Measurements from ENCODE around the gene AMER1.

DNA sequence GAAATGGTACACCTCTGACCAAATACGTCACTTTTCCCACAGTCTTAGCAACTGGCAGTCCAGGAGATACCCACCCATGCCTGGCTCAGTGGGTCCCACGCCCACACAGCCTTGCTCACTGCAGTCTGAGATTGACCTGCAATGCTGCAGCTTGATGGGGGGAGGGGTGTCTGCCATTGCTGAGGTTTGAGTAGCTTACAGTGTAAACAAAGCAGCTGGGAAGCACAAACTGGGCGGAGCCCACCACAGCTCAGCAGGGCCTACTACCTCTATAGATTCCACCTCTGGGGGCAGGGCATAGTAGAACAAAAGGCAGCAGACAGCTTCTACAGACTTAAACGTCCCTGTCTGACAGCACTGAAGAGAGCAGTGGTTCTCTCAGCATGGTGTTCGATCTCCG is 52.7 kb downstream of the AMER1 start:
- TF ChIP-seq, protein P1, sequence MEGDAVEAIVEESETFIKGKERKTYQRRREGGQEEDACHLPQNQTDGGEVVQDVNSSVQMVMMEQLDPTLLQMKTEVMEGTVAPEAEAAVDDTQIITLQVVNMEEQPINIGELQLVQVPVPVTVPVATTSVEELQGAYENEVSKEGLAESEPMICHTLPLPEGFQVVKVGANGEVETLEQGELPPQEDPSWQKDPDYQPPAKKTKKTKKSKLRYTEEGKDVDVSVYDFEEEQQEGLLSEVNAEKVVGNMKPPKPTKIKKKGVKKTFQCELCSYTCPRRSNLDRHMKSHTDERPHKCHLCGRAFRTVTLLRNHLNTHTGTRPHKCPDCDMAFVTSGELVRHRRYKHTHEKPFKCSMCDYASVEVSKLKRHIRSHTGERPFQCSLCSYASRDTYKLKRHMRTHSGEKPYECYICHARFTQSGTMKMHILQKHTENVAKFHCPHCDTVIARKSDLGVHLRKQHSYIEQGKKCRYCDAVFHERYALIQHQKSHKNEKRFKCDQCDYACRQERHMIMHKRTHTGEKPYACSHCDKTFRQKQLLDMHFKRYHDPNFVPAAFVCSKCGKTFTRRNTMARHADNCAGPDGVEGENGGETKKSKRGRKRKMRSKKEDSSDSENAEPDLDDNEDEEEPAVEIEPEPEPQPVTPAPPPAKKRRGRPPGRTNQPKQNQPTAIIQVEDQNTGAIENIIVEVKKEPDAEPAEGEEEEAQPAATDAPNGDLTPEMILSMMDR (IDR thresholded peaks at IDR 0.05; ENCODE audit: low read length) = no peak
- no peak for TF ChIP-seq EZH2 (IDR thresholded peaks at IDR 0.05; ENCODE audit: borderline replicate concordance, low read length)

All from OCI-LY1 (cell line).